ENCODE results near the gene GMPR2.

The GMPR2 gene

DNA sequence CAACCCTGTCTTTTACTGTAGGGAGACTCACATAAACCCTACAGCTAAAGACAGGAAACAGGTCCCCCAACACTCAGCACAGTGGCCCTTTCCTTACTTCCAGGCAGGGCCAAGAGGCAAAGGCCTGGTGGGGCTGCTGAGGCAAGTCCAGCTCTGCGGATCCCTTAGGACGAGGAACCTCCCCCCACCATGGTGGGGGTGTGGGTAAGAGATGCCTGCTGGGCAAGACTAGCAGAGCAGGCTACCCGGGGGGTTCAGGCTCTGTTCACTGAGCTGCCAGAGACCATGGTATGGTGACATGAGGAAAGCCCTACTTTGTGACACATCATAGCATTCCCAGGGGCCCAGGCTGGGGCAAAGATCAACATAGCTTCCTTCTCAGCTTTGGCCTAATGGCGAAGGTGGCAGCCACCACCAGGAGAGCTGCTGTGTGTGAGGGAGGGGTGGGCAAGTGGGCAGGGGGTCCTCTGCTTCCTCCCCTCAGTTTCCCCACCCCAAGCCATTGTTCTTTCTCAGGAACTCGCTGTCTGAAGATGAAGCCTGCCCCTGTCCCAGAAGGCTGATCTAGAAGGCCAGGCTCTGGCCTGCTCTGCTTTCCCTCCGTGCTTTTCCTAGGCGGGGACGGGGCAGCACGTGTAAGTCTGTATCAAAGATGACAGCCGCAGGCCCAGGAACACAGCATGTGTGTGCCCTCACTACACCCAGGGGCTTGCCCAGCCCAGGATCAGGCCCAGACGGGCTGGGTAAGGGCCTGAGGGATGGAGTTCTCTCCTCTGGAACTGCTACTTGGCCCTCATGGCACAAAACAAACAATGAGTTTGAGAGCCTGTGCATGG is 19.8 kb downstream of the GMPR2 start:
- DNase-seq (ENCODE audit: low read depth in 2 of 2) = no peak

DNA sequence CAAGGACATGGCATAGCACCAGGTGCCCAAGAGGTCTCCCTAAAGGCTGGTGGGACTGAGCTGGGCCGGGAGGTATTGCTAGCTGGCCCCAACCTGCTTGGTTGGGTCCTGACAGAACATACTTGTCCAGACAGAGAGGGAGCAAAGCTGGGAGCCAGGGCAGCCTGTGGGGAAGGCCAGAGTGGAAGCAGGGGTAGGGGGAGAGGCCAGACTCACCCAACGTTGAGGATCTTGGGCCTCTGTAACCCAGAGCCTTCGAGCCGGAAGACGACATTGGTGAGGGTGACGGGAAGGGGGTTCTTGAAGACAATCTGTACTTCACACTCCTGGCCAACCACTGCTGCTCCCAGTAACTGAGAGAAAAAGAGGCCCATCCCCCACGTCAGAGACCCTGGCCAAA is 21.2 kb downstream of the GMPR2 start:
- no peak for DNase-seq (ENCODE audit: low read depth in 2 of 2)

DNA sequence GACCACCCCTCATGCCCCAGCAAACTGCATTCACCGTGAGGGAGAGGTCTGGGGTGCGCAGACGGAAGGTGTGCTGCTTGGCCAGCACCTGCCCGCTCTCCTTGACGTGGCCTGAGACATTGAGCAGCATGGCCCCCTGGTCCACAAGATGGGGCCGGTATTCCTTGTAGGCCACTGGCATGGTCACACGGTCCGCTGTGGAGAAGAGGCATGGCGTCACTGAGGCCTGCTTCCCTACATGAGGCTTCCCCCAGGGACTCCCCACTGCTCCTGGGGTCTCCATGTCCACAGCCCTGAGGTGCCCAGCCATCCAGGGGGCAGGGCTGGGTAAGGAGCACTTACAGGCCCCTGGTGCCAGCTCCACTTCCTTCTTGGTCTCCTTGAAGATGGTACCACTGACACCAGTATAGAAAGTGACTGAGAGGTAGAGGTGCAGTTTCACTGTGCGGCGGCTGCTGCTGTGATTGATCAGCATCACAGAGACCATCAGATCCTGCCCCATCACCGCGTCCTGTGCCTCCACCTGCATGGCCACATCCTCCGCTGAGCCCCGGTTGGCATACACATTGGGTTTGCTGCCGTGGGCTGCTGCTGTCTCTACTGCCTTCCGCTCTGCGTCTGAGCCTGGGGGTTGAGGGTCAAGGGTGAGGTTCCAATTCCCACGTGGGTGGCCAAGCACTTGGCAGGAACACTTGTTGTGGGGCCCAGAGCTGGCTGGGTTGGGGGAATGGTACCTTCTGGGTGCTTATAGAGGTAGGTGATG is 22.1 kb downstream of the GMPR2 start:
- DNase-seq (ENCODE audit: low read depth in 2 of 2) = no peak

DNA sequence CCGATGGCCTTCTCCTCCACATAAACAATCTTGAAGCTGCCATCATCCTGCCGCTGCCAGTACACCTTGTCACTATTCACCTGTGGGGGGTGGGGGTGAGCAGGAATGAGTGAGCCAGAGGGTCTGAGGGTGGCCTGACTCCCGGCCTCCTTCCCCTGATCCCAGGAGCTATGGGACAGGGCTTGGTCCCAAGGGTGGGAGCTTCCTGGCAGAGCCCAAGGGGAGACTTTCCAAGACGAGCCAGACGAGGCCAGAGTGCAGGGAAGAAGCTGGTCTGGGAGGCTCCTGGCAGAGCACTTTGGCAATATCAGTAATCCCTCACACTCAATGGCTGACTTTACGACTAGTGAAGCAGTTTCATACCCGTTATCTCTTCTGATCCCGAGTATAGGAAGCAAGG is 22.7 kb downstream of the GMPR2 start:
- DNase-seq (ENCODE audit: low read depth in 2 of 2) = no peak

DNA sequence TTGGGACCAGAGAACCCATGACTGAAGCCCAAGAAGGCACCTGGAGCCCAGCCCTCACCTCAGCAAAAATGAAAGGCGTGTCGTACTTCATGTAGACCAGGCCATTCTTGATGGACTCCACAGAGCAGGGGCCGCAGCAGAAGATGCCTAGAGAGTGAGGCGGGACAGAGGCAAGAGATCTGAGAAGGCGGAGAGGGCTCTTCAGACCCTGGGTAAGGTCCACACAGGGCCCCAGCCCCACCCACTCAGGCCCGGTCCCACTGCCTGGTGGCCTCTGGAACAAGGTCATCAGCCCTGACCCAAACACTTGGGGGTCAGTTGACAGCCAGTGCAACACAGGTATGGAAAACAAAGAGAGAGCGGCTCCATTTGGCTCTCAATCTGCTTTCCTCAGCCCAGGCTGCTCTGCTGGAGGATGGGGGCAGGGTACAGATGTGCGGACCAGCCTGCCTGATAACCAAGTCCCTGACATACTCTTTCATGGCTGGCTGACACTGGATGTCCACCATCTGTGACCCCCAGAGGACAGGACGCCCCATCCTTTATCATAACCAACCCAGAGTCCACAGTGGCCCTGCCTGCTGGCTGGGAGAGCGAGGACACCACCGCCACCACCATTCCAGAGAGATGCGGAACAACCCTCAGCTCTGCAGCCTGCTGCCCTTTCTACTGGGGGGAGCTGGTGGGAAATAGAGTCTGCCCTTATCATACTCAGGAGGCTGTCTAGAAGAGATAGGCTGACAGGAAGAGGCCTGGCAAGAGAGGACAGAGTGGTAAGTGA is 23.4 kb downstream of the GMPR2 start:
- no peak for DNase-seq (ENCODE audit: low read depth in 2 of 2)

DNA sequence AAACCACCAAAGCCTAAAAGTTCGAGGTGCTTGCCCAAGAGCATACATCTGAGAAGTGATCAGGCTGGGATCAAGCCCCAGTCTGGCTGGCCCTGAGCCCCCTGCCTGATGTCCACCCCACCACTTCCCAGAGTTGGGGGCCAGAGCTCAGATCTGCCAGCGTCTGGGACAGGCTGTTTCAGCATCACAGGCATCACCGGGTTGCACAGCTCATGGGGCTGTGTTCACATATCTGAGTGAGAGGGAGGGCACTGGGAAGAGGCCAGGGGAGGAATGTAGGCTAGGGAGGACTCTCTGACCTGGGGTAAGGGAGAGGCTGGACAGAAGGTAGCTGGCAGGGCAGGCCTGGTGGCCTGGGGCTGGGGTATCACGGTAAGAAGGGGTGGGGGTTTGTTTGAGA is 24.2 kb downstream of the GMPR2 start:
- DNase-seq (ENCODE audit: low read depth in 2 of 2) = no peak

DNA sequence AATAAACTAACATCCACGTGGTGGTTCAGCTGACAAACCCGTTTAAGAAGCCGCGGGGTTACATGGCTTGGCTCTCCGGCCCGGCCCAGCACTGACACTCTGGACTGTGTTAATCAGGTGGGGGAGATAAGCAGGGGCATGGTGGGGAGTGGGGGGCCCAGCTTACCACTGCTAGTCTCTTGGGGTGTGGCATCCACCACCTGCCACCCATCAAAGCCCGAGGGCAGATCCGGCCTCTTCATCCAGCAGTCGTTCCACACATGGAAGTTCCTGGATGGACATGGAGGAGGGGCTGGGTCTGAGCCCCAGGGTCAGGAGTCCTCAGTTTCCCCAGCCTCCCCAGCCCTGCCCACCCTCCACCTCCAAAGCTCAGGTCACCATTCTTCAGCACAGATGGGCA is 25.4 kb downstream of the GMPR2 start:
- no peak for DNase-seq (ENCODE audit: low read depth in 2 of 2)

DNA sequence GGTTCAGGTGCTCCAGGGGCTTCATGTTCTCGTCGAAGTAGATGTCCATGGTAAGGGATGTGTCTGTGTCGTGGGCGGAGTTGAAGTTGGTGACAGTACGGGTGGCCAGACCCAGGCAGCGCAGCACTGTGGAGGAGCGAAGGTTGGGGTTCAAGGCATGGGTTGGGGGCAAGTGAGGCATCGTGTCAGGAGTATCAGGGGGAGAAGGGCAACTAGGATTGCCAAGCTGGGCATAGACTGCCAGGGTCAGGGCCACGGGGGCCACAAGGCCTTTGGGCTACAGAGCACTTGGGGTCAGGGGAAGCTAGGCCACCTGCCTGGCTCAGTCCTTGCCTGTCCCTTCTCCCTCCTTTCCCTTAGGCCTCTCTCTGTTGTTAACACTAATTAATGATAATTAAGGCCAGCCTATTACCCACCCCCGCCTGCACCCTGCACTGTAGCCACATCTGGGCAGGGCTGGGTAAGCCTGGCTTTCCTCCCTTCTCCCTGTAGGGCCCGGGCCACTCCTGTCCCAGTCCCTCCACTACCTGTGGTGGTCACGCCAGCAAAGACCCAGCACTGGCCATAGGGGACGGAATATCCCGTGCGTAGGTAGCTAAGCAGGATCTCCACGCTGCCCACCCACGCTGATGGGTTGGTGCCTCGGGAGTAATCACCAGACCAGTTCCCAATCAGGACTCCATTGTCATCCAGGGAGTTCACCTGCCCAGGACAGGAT is 26.0 kb downstream of the GMPR2 start:
- DNase-seq (ENCODE audit: low read depth in 2 of 2) = no peak

DNA sequence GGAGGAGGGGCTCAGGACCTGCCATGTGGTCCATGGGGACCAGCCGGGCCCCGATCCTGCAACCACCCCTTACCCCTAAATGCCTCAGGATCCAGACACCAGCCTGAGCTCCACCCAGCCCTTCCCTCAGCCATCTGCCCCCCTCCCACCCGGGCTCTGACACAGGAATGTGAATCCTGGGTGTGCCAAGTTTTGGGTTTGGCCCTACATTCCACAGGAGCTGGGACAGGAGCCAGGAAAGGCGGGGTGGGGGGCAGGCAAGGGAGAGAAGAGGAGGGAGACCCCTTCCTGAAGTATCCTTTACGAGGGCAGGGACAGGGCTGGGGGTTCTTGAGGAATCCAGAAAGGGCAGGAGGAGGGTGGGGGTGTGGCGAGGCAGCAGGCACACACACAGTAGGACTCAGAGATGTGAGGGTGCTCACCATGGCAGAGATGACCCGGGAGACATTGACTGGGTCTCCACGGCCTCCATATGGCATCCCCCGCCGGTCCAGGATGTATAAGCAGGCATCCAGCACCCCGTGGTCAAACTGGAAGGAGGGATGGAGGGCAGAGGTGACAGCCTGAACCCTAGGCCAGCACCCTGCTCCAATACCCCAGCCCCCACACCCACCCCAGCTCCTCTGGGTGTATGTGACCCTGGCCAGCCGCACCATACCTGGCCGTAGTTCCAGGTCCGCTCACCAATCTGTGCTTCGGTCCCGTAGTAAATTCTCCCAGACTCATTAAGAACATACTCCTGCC is 26.7 kb downstream of the GMPR2 start:
- DNase-seq (ENCODE audit: low read depth in 2 of 2) = no peak

DNA sequence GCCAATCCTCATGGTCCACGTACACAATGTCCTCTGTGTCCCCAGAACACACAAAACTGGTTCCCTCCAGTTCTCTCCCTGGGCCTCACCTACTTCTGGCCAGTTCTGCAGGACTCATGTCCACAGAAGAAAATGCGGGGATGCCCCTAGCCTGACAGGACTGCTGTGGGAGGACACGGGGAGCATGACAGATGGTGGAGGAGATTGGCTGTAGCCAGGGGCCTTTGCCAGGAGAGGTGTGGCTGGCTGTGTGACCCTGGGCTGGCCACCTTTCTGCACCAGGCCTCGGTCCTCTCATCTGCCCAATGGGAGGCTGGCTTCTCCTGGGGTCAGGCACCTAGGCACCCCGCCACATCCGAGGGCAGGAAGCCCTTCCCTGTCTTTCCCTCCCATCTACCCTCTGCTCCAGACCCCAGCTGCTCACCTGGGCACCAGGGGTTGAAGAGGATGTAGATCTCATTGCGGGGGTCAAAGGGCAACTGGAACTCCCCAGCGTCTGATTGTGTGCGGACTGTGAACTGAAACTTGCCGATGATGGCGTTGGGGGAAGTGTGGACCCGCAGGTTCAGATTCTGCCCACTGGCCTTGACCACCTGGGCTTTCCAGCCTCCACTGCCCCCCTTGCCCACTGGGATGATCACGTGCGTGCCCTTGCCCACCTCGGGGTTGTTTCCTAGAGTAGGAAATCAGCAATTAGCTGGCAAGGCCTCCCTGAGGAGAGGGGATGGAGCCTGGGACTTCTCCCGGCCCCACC is 27.5 kb downstream of the GMPR2 start:
- no peak for DNase-seq (ENCODE audit: low read depth in 2 of 2)

DNA sequence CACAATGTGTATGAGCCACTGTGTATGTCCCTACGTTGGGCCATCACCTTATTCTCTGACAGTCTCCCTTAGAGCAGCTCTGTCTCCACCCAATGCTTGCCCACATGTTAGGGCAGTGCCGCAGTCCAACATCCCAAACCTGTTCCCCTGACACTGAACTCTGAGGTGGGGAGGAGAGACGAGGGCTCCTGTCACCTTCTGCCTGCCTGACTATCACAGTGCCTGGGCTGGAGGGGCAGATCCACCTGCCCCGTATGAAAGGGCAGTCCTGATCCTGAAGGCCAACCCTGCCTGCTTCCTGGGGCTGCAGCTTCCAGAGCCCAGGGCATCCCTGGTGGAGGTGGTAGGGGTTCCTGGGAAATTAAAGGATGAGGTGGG is 28.0 kb downstream of the GMPR2 start:
- no peak for DNase-seq (ENCODE audit: low read depth in 2 of 2)

DNA sequence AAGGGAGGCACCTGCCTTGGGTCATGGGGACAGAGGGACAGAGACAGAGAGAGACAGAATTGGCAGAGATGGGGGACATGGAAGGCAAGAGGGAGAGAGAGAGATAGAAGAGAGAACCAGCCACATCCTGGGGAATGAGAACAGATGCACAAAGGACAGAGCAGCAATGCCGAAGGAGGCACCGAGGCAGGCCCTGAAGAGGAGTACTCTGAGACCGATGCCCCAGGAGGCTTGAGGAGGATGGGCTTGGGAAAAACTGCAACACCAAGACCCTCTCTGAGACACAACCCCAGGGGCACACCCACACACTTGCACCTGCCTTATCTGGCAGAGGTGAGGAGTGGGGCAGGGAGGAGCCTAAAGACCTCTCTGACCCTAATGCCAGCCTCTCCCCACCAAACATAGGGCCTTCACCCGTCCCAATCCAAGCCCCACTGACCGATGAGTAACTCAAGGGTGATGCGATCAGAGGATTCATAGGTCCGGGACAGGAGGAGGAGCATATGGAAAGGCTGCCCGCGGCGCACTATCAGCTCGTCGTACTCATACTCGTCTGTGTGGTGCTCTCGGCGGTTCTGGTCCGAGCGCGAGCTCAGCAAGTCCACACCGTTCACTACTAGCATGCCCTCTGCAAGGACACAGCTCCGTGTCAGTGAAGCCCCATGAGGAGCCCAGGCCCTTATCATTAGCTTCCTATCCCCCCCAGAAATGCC is 28.7 kb downstream of the GMPR2 start:
- no peak for DNase-seq (ENCODE audit: low read depth in 2 of 2)

DNA sequence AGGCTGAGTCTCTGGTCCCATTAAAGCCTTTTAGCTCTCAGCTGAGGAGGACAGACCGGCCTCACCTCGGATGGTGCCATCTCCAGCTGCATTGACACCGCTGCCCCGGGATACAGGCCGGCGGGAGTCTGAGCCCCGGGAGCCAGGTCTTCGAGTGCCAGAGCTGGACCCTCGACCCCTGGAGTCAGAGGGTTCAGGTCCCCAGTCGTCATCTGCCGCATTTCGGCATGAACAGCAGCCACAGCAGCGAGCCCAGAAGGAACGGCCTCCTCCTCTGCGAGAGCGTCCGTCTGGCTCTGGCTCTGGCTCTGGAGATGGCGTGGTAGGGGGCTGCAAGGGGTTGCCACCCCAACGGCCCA is 29.2 kb downstream of the GMPR2 start:
- DNase-seq (ENCODE audit: low read depth in 2 of 2) = no peak

DNA sequence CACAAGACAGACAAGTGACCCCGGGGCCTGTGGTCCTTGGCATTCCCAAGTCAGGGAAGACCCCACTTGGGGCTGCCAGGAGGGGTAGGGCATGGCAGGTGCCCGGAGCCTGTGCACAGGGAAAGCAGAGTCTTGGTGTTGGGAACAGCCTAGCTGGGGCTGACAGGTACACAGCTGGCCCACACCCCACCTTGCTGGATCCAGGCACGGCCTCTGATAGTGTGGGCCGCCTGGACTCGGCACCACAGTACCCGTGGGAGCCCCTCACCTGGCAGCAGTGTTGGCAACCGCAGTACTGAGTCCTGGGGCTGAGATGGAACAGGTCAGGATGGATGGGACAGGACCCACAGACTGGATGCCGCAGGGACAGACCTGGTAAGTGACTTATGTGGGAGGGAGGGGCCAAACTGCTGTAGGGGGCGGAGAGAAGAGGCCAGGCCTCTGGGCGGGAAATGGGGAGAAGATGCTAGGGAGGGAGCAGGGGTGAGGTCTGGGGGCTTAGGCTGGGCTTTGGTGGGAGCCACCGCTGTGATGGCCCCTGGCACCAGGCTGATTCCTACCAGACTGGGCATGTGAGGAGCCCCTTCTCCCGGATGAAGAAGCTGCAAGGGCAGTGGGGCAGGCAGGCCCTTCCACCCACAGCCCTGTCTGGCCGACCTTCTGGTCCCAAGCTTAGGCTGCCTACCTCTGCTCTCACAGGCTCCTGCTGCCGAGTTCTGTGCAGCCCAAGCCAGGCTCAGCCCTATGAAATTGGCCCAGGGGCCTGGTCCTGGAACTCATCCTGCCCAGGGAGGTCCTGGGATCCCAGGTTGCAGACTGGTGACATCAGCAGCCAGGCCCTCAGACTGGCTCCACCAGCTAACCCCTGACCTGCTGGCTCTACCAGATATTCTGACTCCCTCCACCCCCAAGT is 30.3 kb downstream of the GMPR2 start, which contains the start of gene TGM1:
Gene TGM1 (minus strand): TSS at position 357 of the 913 bp plus-strand sequence. CDS start 825 bp downstream, outside the sequence.
- no peak for DNase-seq (ENCODE audit: low read depth in 2 of 2)

DNA sequence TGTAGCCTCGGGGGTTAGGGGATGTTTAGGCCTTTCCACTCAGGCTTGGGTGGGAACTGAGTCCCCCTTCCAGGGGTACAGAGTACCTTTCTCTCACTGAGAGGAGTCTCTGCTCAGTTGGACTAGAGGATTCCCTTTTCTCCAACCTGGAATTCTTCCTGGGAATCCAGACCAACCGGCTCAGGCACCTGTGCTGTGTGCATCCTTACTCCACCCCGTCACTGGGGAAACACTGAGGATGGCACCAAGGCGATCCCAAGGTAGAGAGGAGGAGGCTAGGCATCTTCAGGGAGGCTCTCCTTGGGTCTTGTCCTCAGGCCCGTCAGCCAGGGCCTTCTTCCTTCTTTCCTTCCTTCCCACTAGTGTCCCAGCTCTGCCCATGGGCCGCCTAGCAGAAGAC is 31.1 kb downstream of the GMPR2 start:
- no peak for DNase-seq (ENCODE audit: low read depth in 2 of 2)

DNA sequence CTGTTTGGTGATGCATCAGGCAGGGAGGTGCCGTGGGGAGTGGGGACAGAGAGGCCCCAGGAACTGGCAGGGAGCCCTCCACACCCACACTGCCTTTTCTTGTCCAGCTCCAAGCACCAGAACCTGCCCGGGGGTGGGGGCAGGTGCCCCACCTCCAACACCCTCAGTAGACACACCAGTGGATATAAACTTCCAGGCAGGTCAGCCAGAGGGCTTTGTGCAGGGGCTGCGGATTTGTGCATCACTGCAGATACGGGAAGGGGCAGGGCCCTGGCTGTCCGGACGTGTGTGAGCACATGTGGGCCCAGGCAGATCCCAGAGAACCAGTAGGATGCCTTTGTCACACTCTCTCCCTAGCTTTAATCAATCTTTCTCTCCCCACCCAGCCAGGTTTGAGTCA is 31.6 kb downstream of the GMPR2 start:
- DNase-seq (ENCODE audit: low read depth in 2 of 2) = no peak

DNA sequence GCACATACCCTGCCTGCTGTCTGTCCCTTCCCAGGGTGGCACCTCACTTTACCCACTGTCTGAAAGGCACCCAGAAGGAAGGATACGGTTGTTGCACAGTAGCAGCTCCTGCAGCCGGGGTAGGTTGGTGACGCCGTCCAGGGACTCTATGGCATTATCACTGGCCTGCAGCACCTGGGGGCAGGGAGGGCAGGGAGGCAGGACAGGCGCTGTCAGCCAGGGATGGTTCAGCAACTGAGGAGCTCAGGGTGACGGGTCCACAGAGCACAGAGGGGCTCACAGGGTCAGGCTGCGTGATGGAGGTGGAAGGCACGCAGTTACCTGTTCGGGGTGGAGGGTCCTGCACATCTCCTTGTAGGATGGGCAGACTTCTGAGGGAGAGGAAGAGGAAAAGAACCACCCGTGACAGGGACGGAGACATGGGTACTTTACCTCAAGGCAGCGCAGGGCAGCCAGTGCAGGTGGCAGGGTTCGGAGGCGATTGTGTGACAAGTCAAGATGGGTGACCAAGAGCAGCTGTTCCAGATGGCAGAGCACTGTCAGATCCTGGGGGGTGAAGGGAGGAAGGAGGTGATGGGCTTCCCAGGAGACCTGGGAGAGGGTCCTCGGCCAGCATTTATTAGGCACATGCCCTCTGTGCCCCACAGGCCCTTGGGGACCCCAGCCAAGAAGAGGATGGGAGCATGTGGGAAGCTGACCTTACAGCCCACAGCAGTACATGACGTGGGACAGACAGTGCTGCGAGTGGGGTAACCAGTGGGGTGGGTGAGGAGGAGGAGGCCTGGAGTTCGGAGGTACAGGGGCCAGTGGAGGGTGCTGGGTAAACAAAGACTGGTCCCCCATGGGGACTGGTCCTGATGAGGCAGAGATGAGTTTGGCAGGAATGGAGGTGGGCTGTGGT is 33.9 kb downstream of the GMPR2 start:
- DNase-seq (ENCODE audit: low read depth in 2 of 2) = no peak

DNA sequence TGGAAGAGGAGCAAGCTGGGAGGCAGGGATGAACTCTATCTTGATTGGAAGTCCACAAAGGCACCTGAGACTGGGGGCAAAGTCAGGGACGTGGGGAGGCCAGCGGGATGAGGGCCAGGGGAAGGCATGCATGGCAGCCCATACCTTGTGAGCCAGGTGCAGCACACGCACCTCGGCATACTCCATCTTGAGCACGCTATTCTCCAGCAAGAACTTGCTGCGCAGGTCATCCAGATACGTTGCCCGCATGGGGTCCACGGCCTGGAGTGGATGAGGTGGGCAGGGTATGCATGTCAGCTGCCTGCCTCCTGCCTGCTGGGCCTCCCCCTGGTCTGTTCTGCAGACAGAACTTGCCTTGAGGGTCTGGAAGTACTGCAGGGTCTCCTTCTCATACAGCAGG is 34.8 kb downstream of the GMPR2 start:
- DNase-seq (ENCODE audit: low read depth in 2 of 2) = no peak
